SHP77 (cell line): ENCODE results near the gene CAPN8.

Source experiments
- DNase-seq, 2 experiments: peaks; one replicate each; lab custom pipeline; 2025; lab: John Stamatoyannopoulos, UW

CAPN8 gene

GRCh38 chr1:223617323-223618070 lies 48.0 kb downstream of the CAPN8 start:
- no peak for DNase-seq

- DNase-seq = no peak
Measured at GRCh38 chr1:223616586-223616985, 48.9 kb downstream of the CAPN8 start.

GRCh38 chr1:223611936-223612335 lies 53.6 kb downstream of the CAPN8 start:
- no peak for DNase-seq

- DNase-seq = no peak
Measured at GRCh38 chr1:223609977-223610376, 55.5 kb downstream of the CAPN8 start.

GRCh38 chr1:223609066-223609465 lies 56.4 kb downstream of the CAPN8 start:
- no peak for DNase-seq

- no peak for DNase-seq
Measured at GRCh38 chr1:223558512-223558911, 107.0 kb downstream of the CAPN8 start.

- no peak for DNase-seq
Measured at GRCh38 chr1:223557130-223557475, 108.4 kb downstream of the CAPN8 start.

- peak; percentile 24 to 41 for DNase-seq
Measured at GRCh38 chr1:223556414-223557129, 108.9 kb downstream of the CAPN8 start.

GRCh38 chr1:223553957-223554356 lies 111.5 kb downstream of the CAPN8 start:
- no peak for DNase-seq

- DNase-seq = no peak
Measured at GRCh38 chr1:223551610-223552009, 113.9 kb downstream of the CAPN8 start.

GRCh38 chr1:223549740-223550139 lies 115.8 kb downstream of the CAPN8 start:
- DNase-seq = no peak

- no peak for DNase-seq
Measured at GRCh38 chr1:223547316-223548114, 118.0 kb downstream of the CAPN8 start.

- DNase-seq = no peak
Measured at GRCh38 chr1:223545343-223545742, 120.2 kb downstream of the CAPN8 start.

GRCh38 chr1:223543560-223543959 lies 121.9 kb downstream of the CAPN8 start:
- no peak for DNase-seq

GRCh38 chr1:223542831-223543230 lies 122.7 kb downstream of the CAPN8 start:
- no peak for DNase-seq

GRCh38 chr1:223540485-223541106 lies 124.9 kb downstream of the CAPN8 start:
- no peak for DNase-seq

- DNase-seq = no peak
Measured at GRCh38 chr1:223539750-223540149, 125.8 kb downstream of the CAPN8 start.

- no peak for DNase-seq
Measured at GRCh38 chr1:223538981-223539380, 126.5 kb downstream of the CAPN8 start.

GRCh38 chr1:223535319-223535718 lies 130.2 kb downstream of the CAPN8 start:
- no peak for DNase-seq

- no peak for DNase-seq
Measured at GRCh38 chr1:223534677-223535076, 130.8 kb downstream of the CAPN8 start.

GRCh38 chr1:223533708-223534107 lies 131.8 kb downstream of the CAPN8 start:
- DNase-seq = no peak

GRCh38 chr1:223531742-223532341 lies 133.7 kb downstream of the CAPN8 start:
- peak; percentile 54 to 64 for DNase-seq
